SK-N-SH treated with all-trans-retinoic acid at 6 μM for 48 hours (cell line): ENCODE measurements around the gene UGGT2.

Experiments used
- BACH2 ChIP-seq: fragments of 250-450 bp; sonication (Bioruptor Pico); IDR thresholded peaks from 2 replicates; pipeline ENCODE4 v1.9.0; 2021; ENCODE audit warnings: mild to moderate bottlenecking, borderline replicate concordance
- CSDC2 ChIP-seq: fragments of 250-450 bp; sonication (Bioruptor Pico); IDR thresholded peaks from 2 replicates; pipeline ENCODE4 v1.5.0; 2020; ENCODE audit warnings: mild to moderate bottlenecking, moderate library complexity
- PATZ1 ChIP-seq: fragments of 250-450 bp; sonication (Bioruptor Pico); IDR thresholded peaks from 2 replicates; pipeline ENCODE4 v1.8.0; 2020; ENCODE audit warnings: mild to moderate bottlenecking, moderate library complexity, borderline replicate concordance
- RARB ChIP-seq: fragments of 250-450 bp; sonication (Bioruptor Pico); IDR thresholded peaks from 2 replicates; pipeline ENCODE4 v1.8.0; 2021; ENCODE audit warnings: mild to moderate bottlenecking, moderate library complexity
- ZFP3 ChIP-seq: fragments of 250-450 bp; sonication (Bioruptor Pico); IDR thresholded peaks from 2 replicates; pipeline ENCODE4 v1.5.0; 2020; ENCODE audit warnings: mild to moderate bottlenecking, moderate library complexity
- ZNF8 ChIP-seq: fragments of 450-650 bp; formaldehyde crosslinking; IDR thresholded peaks from 2 replicates; pipeline ENCODE4 v1.5.0; 2020; ENCODE audit warnings: mild to moderate bottlenecking, moderate library complexity

DNA sequence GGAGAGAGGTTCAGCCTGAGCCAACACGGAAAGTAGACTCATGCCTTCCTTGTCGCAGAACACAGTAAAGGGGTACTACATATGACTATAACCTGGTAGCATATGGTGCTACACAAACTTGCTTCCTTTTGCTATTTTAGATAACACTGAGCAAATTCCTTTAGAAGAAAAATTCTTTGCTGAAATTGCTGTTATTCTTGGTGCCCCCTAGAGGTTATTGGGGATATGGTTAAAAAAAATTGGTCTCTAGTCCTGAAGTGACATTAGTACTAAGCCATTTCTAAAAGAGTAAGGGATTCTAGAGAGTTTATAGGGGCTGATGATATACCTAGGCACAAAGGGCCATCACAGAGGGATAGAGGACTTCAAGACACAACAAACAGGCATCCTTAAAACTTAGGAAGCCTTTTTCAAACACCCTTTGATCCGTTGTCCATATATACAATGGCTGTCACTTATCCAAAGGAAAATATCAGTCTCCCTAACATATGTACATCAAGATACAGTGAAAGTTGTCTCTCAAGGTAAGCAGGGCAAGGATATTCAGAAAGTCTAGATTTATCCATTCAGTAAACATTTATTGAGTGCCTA lies 22.8 kb upstream of the UGGT2 start:
- TF ChIP-seq ZFP3 (CRISPR knock-in tag) (no peak), CSDC2 (CRISPR knock-in tag) (no peak), ZNF8 (no peak), PATZ1 (CRISPR knock-in tag) (no peak), BACH2 (CRISPR knock-in tag) (no peak), RARB (CRISPR knock-in tag) (no peak)
